DND-41 (cell line): ENCODE data around the gene SCN8A.

Experiments
- ATAC-seq: fragments of 200-7000 bp; cut with Tn5 transposase; 3 replicates; pipeline ENCODE4 v1.9.1; 2021; ENCODE audit warnings: low read depth; ENCODE audit not compliant: insufficient read depth
- DNase-seq: peaks from one replicate; pipeline ENCODE4 v3.0.0-alpha.2; 2020
- H2AFZ ChIP-seq: 2 replicates; pipeline ENCODE4 v1.6.0; 2012; ENCODE audit warnings: low read depth, low read length
- H3K27ac ChIP-seq: 2 replicates; pipeline ENCODE4 v1.5.1; 2012; ENCODE audit warnings: low read length, inconsistent platforms
- H3K27me3 ChIP-seq: fragments of 200-600 bp; sonication (generic); 2 replicates; pipeline ENCODE4 v1.6.0; 2012; ENCODE audit warnings: low read length, mild to moderate bottlenecking, inconsistent platforms; ENCODE audit not compliant: insufficient read depth, poor library complexity
- H3K36me3 ChIP-seq: 2 replicates; pipeline ENCODE4 v1.5.1; 2012; ENCODE audit warnings: low read length, inconsistent platforms; ENCODE audit not compliant: insufficient read depth
- H3K4me1 ChIP-seq: 2 replicates; pipeline ENCODE4 v1.5.1; 2012; ENCODE audit warnings: mild to moderate bottlenecking, low read length; ENCODE audit not compliant: insufficient read depth
- H3K4me2 ChIP-seq: 2 replicates; pipeline ENCODE4 v1.6.0; 2012; ENCODE audit warnings: mild to moderate bottlenecking, moderate library complexity, low read length, inconsistent platforms; ENCODE audit not compliant: insufficient read depth
- H3K4me3 ChIP-seq, 2 experiments: fragments of 200-600 bp in 1 of 2; shearing (Covaris generic) in 1 of 2; 2 replicates each; pipeline ENCODE4 v1.5.1; 2012 to 2016; ENCODE audit warnings: inconsistent platforms in 2 of 2, low read length in 2 of 2, mild to moderate bottlenecking in 2 of 2, low read depth in 1 of 2, moderate library complexity in 1 of 2
- H3K79me2 ChIP-seq: 2 replicates; pipeline ENCODE4 v1.6.0; 2012; ENCODE audit warnings: low read length, inconsistent platforms; ENCODE audit not compliant: insufficient read depth
- H3K9ac ChIP-seq: 2 replicates; pipeline ENCODE4 v1.6.0; 2012; ENCODE audit warnings: low read depth, mild to moderate bottlenecking, inconsistent platforms, low read length, moderate library complexity
- H3K9me3 ChIP-seq: 2 replicates; pipeline ENCODE4 v1.5.1; 2012; ENCODE audit warnings: low read length, moderate library complexity, mild to moderate bottlenecking, inconsistent platforms; ENCODE audit not compliant: insufficient read depth, severe bottlenecking
- H4K20me1 ChIP-seq: 2 replicates; pipeline ENCODE4 v1.6.0; 2012; ENCODE audit warnings: low read length; ENCODE audit not compliant: insufficient read depth
- CTCF ChIP-seq: IDR thresholded peaks from 2 replicates; pipeline ENCODE4 v1.5.1; 2012; ENCODE audit warnings: borderline replicate concordance, low read length, moderate library complexity, mild to moderate bottlenecking; ENCODE audit not compliant: poor library complexity, severe bottlenecking; ENCODE audit errors: extremely low read depth
- EZH2 ChIP-seq: IDR thresholded peaks from 3 replicates; pipeline ENCODE4 v1.6.1; 2012; ENCODE audit warnings: borderline replicate concordance, low read depth, mild to moderate bottlenecking, moderate library complexity, low read length, inconsistent platforms; ENCODE audit not compliant: severe bottlenecking

SCN8A gene

GRCh38 chr12:51759695-51760094 is 168.7 kb downstream of the SCN8A start:
- Histone ChIP-seq H3K4me3 (no peak overlapping the region), H2AFZ (no peak overlapping the region), H3K27me3 (no peaks in the 10 kb centered on the region), H3K27ac (no peak overlapping the region), H3K4me1 (no peaks in the 10 kb centered on the region), H4K20me1 (no peaks in the 10 kb centered on the region), H3K36me3 (peaks cover 23% of the 10 kb centered on the region), H3K79me2 (no peaks in the 10 kb centered on the region), H3K9ac (no peak overlapping the region), H3K4me2 (no peak overlapping the region), H3K9me3 (no peaks in the 10 kb centered on the region)
- ATAC-seq = no peak
- DNase-seq = no peak
- no peak for TF ChIP-seq EZH2
- no peak for TF ChIP-seq CTCF

- Histone ChIP-seq H3K27me3 (no peaks in the 10 kb centered on the region), H3K9ac (no peak overlapping the region), H3K9me3 (no peaks in the 10 kb centered on the region), H3K4me2 (no peak overlapping the region), H3K36me3 (peaks cover 23% of the 10 kb centered on the region), H3K4me1 (no peaks in the 10 kb centered on the region), H3K27ac (no peak overlapping the region), H3K79me2 (no peaks in the 10 kb centered on the region), H2AFZ (no peak overlapping the region), H4K20me1 (no peaks in the 10 kb centered on the region), H3K4me3 (no peak overlapping the region)
- TF ChIP-seq CTCF = no peak
- TF ChIP-seq EZH2 = no peak
- DNase-seq (no peak), ATAC-seq (no peak)
Measured at GRCh38 chr12:51760231-51760630, 169.2 kb downstream of the SCN8A start.

DNA sequence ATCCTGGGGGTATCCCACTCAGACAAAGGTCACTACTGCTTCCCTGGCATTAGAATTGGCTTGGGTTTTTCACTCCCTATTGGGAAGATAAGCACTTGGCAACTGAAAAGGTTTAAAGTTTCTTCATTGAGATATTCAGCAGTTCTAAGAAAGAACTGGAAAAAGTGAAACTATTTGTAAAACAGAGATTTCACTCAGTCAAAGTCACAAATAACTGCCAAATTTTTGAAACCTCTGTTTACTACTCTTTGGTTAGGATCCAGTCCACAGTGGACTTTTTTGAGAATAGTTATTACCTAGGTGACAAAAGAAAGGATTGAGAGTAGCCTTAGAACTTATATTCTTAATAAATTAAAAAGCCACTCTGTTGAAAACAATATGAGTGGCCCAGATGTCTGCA is 172.7 kb downstream of the SCN8A start:
- Histone ChIP-seq H3K79me2 (no peaks in the 10 kb centered on the region), H3K9ac (no peak overlapping the region), H3K27me3 (no peaks in the 10 kb centered on the region), H3K27ac (no peak overlapping the region), H4K20me1 (no peaks in the 10 kb centered on the region), H3K4me3 (no peak overlapping the region), H3K4me1 (no peaks in the 10 kb centered on the region), H3K4me2 (no peak overlapping the region), H3K9me3 (no peaks in the 10 kb centered on the region), H3K36me3 (peaks cover 17% of the 10 kb centered on the region), H2AFZ (no peak overlapping the region)
- TF ChIP-seq EZH2 (no peak), CTCF (no peak)
- DNase-seq = no peak
- ATAC-seq = no peak

DNA sequence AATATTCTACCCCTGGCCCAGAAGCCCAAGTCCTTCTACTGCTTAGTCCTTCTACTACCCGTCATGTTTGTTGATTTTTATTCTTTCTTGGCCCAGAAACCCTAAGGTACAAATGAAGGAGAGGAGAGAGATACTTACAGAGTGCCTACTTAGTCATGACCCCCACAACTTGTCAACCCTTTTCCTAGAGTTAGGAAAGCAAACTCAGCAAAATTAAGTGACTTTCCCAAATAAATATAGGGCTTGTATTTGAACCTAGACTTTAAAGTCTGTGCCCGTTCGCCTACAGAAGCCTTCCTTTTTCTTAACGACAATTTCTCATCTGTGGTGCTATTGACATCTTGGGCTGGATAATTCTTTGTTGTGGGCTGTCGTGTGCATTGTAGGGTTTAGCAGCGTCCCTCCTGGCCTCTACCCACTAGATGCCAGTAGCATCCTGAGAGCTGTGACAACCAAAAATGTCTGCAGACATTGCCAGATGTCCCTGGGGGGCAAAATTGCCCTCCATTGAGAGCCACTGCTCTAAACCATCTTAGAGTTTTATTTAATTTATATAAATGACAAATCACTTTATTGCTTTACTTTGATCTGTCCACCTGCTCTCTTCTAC is 175.1 kb downstream of the SCN8A start:
- Histone ChIP-seq H3K4me1 (no peaks in the 10 kb centered on the region), H3K27ac (no peak overlapping the region), H3K36me3 (peaks cover 25% of the 10 kb centered on the region), H4K20me1 (no peaks in the 10 kb centered on the region), H3K79me2 (no peaks in the 10 kb centered on the region), H3K9me3 (no peaks in the 10 kb centered on the region), H2AFZ (no peak overlapping the region), H3K9ac (no peak overlapping the region), H3K27me3 (no peaks in the 10 kb centered on the region), H3K4me3 (no peak overlapping the region), H3K4me2 (no peak overlapping the region)
- TF ChIP-seq EZH2 (no peak), CTCF (no peak)
- ATAC-seq (0 out of 3 replicates have a peak, but pooled peaks have one; percentile 24), DNase-seq (no peak)
